ENCODE data around the gene BRME1. TPM values are rescaled to one million over a fixed set of nuclear protein-coding genes. Genes with fewer than 3 reads are reported as not detected.

Gene BRME1
- total and polyA plus RNA-seq, 2 of the 13 experiments (the other 11 are each of a cell fraction or from before 2014, with no cell fraction given): 0.74 to 1.5 TPM

DNA sequence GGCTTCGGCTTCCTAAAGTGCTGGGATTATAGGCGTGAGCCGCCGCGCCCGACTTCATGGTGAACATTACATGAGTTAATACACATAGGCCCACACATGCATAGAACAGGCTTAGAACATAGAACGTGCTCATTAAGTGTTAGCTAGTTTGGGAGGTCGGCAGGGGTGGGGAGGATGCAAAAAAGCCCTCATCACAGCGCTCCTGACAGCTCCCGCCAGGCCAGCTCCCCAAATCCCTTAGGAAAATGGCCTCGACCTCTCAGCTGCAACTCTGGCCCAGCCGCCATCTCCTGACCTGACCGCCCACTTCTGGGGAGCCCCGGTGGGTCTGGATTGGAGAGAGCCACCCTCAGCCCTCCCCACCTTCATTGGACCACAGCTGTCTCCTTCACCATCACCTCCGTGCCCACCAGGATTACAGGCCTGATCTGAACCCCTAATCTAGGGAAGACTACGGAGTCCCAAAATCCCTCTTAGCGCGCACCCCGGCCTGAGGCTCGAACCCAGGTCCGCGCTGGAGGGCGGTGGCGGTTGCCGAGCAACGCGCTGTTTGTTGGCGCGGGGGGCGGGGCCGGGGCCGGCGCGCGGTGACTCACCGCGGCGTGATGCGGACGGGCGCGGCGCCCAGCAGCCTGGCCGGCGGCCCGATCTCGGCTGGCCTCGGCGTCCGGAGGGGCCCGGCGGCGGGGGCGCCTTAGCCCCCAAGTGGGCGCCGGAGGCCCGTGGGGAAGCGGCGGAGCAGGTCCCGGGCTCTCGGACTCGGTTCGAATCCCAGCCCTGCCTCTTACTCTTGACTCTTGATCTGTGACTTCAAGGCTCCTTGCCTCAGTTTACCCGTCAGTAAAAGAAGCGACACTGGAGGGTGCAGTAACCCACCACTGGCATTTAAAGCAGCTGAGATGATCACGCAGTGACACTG lies 55.7 kb downstream of the BRME1 start (continued):
- TF ChIP-seq, protein P1, sequence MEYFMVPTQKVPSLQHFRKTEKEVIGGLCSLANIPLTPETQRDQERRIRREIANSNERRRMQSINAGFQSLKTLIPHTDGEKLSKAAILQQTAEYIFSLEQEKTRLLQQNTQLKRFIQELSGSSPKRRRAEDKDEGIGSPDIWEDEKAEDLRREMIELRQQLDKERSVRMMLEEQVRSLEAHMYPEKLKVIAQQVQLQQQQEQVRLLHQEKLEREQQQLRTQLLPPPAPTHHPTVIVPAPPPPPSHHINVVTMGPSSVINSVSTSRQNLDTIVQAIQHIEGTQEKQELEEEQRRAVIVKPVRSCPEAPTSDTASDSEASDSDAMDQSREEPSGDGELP (IDR thresholded peaks at IDR 0.05; ENCODE audit: borderline replicate concordance, low read depth): no peak
- TF ChIP-seq, protein P2, sequence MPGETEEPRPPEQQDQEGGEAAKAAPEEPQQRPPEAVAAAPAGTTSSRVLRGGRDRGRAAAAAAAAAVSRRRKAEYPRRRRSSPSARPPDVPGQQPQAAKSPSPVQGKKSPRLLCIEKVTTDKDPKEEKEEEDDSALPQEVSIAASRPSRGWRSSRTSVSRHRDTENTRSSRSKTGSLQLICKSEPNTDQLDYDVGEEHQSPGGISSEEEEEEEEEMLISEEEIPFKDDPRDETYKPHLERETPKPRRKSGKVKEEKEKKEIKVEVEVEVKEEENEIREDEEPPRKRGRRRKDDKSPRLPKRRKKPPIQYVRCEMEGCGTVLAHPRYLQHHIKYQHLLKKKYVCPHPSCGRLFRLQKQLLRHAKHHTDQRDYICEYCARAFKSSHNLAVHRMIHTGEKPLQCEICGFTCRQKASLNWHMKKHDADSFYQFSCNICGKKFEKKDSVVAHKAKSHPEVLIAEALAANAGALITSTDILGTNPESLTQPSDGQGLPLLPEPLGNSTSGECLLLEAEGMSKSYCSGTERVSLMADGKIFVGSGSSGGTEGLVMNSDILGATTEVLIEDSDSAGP (CRISPR knock-in tag; IDR thresholded peaks at IDR 0.05; ENCODE audit: borderline replicate concordance): 0 out of 2 replicates have a peak, but pooled peaks have one; percentile 11
- TF ChIP-seq PRMT3 (CRISPR knock-in tag; IDR thresholded peaks at IDR 0.05; ENCODE audit: borderline replicate concordance, low read depth): no peak
- TF ChIP-seq, protein P3, sequence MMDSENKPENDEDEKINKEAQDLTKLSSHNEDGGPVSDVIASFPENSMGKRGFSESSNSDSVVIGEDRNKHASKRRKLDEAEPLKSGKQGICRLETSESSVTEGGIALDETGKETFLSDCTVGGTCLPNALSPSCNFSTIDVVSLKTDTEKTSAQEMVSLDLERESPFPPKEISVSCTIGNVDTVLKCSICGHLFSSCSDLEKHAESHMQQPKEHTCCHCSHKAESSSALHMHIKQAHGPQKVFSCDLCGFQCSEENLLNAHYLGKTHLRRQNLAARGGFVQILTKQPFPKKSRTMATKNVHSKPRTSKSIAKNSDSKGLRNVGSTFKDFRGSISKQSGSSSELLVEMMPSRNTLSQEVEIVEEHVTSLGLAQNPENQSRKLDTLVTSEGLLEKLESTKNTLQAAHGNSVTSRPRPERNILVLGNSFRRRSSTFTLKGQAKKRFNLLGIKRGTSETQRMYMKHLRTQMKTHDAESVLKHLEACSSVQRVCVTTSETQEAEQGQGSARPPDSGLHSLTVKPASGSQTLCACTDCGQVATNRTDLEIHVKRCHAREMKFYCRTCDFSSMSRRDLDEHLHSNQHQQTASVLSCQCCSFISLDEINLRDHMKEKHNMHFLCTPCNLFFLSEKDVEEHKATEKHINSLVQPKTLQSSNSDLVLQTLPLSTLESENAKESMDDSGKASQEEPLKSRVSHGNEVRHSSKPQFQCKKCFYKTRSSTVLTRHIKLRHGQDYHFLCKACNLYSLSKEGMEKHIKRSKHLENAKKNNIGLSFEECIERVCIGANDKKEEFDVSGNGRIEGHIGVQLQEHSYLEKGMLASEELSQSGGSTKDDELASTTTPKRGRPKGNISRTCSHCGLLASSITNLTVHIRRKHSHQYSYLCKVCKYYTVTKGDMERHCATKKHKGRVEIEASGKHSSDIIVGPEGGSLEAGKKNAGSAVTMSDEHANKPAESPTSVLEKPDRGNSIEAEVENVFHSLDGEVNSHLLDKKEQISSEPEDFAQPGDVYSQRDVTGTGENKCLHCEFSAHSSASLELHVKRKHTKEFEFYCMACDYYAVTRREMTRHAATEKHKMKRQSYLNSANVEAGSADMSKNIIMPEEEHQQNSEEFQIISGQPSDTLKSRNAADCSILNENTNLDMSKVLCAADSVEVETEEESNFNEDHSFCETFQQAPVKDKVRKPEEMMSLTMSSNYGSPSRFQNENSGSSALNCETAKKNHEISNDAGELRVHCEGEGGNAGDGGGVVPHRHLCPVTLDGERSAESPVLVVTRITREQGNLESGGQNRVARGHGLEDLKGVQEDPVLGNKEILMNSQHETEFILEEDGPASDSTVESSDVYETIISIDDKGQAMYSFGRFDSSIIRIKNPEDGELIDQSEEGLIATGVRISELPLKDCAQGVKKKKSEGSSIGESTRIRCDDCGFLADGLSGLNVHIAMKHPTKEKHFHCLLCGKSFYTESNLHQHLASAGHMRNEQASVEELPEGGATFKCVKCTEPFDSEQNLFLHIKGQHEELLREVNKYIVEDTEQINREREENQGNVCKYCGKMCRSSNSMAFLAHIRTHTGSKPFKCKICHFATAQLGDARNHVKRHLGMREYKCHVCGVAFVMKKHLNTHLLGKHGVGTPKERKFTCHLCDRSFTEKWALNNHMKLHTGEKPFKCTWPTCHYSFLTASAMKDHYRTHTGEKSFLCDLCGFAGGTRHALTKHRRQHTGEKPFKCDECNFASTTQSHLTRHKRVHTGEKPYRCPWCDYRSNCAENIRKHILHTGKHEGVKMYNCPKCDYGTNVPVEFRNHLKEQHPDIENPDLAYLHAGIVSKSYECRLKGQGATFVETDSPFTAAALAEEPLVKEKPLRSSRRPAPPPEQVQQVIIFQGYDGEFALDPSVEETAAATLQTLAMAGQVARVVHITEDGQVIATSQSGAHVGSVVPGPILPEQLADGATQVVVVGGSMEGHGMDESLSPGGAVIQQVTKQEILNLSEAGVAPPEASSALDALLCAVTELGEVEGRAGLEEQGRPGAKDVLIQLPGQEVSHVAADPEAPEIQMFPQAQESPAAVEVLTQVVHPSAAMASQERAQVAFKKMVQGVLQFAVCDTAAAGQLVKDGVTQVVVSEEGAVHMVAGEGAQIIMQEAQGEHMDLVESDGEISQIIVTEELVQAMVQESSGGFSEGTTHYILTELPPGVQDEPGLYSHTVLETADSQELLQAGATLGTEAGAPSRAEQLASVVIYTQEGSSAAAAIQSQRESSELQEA (CRISPR knock-in tag; IDR thresholded peaks at IDR 0.05; ENCODE audit: not compliant biosample characterization): no peak
- no peak for TF ChIP-seq ZNF879 (CRISPR knock-in tag; IDR thresholded peaks at IDR 0.05)
- TF ChIP-seq MBNL3 (CRISPR knock-in tag; conservative IDR thresholded peaks at IDR 0.05): no peak
- TF ChIP-seq ZNF451 (CRISPR knock-in tag; IDR thresholded peaks at IDR 0.05): no peak
- no peak for TF ChIP-seq ZFP36L1 (CRISPR knock-in tag; IDR thresholded peaks at IDR 0.05)
- no peak for TF ChIP-seq STAT5B (CRISPR knock-in tag; IDR thresholded peaks at IDR 0.05)
- no peak for TF ChIP-seq ZKSCAN5 (CRISPR knock-in tag; IDR thresholded peaks at IDR 0.05)
- TF ChIP-seq, protein P4, sequence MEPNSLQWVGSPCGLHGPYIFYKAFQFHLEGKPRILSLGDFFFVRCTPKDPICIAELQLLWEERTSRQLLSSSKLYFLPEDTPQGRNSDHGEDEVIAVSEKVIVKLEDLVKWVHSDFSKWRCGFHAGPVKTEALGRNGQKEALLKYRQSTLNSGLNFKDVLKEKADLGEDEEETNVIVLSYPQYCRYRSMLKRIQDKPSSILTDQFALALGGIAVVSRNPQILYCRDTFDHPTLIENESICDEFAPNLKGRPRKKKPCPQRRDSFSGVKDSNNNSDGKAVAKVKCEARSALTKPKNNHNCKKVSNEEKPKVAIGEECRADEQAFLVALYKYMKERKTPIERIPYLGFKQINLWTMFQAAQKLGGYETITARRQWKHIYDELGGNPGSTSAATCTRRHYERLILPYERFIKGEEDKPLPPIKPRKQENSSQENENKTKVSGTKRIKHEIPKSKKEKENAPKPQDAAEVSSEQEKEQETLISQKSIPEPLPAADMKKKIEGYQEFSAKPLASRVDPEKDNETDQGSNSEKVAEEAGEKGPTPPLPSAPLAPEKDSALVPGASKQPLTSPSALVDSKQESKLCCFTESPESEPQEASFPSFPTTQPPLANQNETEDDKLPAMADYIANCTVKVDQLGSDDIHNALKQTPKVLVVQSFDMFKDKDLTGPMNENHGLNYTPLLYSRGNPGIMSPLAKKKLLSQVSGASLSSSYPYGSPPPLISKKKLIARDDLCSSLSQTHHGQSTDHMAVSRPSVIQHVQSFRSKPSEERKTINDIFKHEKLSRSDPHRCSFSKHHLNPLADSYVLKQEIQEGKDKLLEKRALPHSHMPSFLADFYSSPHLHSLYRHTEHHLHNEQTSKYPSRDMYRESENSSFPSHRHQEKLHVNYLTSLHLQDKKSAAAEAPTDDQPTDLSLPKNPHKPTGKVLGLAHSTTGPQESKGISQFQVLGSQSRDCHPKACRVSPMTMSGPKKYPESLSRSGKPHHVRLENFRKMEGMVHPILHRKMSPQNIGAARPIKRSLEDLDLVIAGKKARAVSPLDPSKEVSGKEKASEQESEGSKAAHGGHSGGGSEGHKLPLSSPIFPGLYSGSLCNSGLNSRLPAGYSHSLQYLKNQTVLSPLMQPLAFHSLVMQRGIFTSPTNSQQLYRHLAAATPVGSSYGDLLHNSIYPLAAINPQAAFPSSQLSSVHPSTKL (CRISPR knock-in tag; IDR thresholded peaks at IDR 0.05): no peak
- TF ChIP-seq RAD21 (CRISPR knock-in tag; IDR thresholded peaks at IDR 0.05): peak; percentile 31; the same call in 1 of the 2 replicates
- TF ChIP-seq ZNF468 (CRISPR knock-in tag; IDR thresholded peaks at IDR 0.05): no peak
